Hepatocyte (in vitro differentiated cells): ENCODE measurements around the gene ADAM10. TPM values are rescaled to one million over a fixed set of nuclear protein-coding genes. Genes with fewer than 3 reads are reported as not detected.
A peak's percentile ranks its signal among the peaks of the same experiment; 100 is the strongest.

Experiments
- DNase-seq: peaks from one replicate; pipeline ENCODE4 v3.0.0-alpha.2; 2016; ENCODE audit warnings: low spot score
- H2AFZ ChIP-seq: fragments of 200-600 bp; sonication (generic); 2 replicates; pipeline ENCODE4 v1.6.0; 2016; ENCODE audit warnings: antibody characterized with exemption, mild to moderate bottlenecking
- H3K27ac ChIP-seq: fragments of 200-600 bp; sonication (generic); 2 replicates; pipeline ENCODE4 v1.5.1; 2016; ENCODE audit warnings: mild to moderate bottlenecking
- H3K27me3 ChIP-seq: fragments of 200-600 bp; sonication (generic); 2 replicates; pipeline ENCODE4 v1.6.1; 2016
- H3K36me3 ChIP-seq: fragments of 200-600 bp; sonication (generic); replicated peaks from 2 replicates; pipeline ENCODE4 v1.5.1; 2016; ENCODE audit warnings: low read depth; ENCODE audit not compliant: insufficient read depth
- H3K4me1 ChIP-seq: fragments of 200-600 bp; sonication (generic); 2 replicates; pipeline ENCODE4 v1.5.1; 2016; ENCODE audit warnings: mild to moderate bottlenecking, moderate library complexity; ENCODE audit not compliant: insufficient read depth
- H3K4me2 ChIP-seq: fragments of 200-600 bp; sonication (generic); 2 replicates; pipeline ENCODE4 v1.6.0; 2016
- H3K4me3 ChIP-seq: fragments of 200-600 bp; sonication (generic); 2 replicates; pipeline ENCODE4 v1.5.1; 2016; ENCODE audit warnings: mild to moderate bottlenecking
- H3K79me2 ChIP-seq: fragments of 200-600 bp; sonication (generic); 2 replicates; pipeline ENCODE4 v1.6.0; 2017; ENCODE audit warnings: mild to moderate bottlenecking
- H3K9me2 ChIP-seq: fragments of 200-600 bp; sonication (generic); replicated peaks from 2 replicates; pipeline ENCODE4 v1.6.0; 2017; ENCODE audit warnings: mild to moderate bottlenecking; ENCODE audit not compliant: insufficient read depth
- H3K9me3 ChIP-seq: fragments of 200-600 bp; sonication (generic); 2 replicates; pipeline ENCODE4 v1.5.1; 2016; ENCODE audit warnings: low read depth, mild to moderate bottlenecking
- H4K20me1 ChIP-seq: fragments of 200-600 bp; sonication (generic); 2 replicates; pipeline ENCODE4 v1.6.0; 2016; ENCODE audit warnings: mild to moderate bottlenecking; ENCODE audit not compliant: insufficient read depth, poor library complexity, severe bottlenecking
- EZH2 ChIP-seq: fragments of 200-600 bp; sonication (generic); IDR thresholded peaks from 2 replicates; pipeline ENCODE4 v1.6.1; 2016; ENCODE audit warnings: antibody characterized with exemption, mild to moderate bottlenecking, borderline replicate concordance
- EZH2phosphoT487 ChIP-seq: fragments of 200-600 bp; sonication (generic); IDR thresholded peaks from one replicate; pipeline ENCODE4 v1.6.1; 2018; ENCODE audit warnings: antibody characterized with exemption, mild to moderate bottlenecking, low read depth, moderate library complexity; ENCODE audit not compliant: unreplicated experiment, severe bottlenecking
- WGBS: methylation state at CpG from one replicate; pipeline ENCODE4 v1.1.6; 2016; ENCODE audit warnings: low lambda C conversion rate; ENCODE audit errors: missing lambda C conversion rate; 5-methylcytosine and 5-hydroxymethylcytosine counted together
- polyA plus RNA-seq: library from polyadenylated mRNA; unstranded; fragments of >200 nt; fragmentation: Nextera tagmentation; extraction: Ambion mirVana; gene quantifications from 2 replicates; pipeline ENCODE4 v1.2.1, GENCODE V29; 2016
- total RNA-seq: library from RNA; depleted of rRNA; stranded (reverse); fragments of >200 nt; gene quantifications from 2 replicates; pipeline ENCODE4 v1.2.3, GENCODE V29; 2014
- TF ChIP-seq, protein P1 (sequence below): fragments of 200-600 bp; sonication (generic); IDR thresholded peaks from 2 replicates; pipeline ENCODE4 v1.5.1; 2016; ENCODE audit warnings: antibody characterized with exemption, mild to moderate bottlenecking; ENCODE audit not compliant: poor library complexity

Gene ADAM10
- total and polyA plus RNA-seq, 2 experiments from 2014 or later, result 112 to 163 TPM

DNA sequence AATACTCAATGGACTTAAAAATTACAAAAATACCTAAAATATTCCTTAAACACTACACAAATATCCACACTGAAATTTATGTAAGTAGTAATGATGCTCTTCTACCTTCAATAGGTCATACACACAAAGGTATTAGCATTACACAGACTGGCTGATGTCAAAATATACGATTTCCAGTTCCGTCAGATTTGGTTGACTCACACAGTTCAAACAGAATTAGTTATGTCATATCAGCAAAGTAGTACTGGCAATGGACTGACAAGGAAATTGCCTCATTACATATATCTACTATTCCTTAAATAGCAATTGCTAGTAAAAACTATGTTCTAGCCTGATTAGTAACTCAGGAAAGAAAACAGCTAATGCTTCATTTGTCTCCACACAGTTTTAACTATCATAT is 70.8 kb downstream of the ADAM10 start:
- 77% methylated on average over 2 of the region's 2 CpGs for WGBS
- no peak for DNase-seq
- H3K36me3 ChIP-seq, result no peaks in the 10 kb centered on the region

DNA sequence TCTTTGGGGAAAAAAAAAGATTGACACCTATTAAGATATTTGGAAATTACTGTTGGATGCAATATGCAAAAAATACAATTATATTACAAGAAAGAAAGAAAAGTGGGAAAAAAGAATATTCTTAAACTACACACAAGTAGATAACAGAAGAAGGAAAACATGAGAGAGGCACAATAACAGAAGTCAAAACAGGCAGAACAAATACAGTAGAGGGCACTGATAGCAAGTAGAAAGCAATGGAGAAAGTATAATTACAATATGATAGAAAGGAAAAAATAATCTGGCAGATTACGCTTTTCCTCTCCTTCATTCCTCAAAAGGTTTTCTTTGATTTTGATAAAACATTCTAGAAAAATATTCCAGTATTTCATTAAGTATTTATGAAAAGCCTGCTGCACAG is 72.1 kb downstream of the ADAM10 start:
- H3K27ac ChIP-seq, result no peak overlapping the region
- no peak for DNase-seq
- H3K79me2 ChIP-seq, result peaks cover 46% of the 10 kb centered on the region
- H3K4me2 ChIP-seq, result no peak overlapping the region
- TF ChIP-seq, protein P1, sequence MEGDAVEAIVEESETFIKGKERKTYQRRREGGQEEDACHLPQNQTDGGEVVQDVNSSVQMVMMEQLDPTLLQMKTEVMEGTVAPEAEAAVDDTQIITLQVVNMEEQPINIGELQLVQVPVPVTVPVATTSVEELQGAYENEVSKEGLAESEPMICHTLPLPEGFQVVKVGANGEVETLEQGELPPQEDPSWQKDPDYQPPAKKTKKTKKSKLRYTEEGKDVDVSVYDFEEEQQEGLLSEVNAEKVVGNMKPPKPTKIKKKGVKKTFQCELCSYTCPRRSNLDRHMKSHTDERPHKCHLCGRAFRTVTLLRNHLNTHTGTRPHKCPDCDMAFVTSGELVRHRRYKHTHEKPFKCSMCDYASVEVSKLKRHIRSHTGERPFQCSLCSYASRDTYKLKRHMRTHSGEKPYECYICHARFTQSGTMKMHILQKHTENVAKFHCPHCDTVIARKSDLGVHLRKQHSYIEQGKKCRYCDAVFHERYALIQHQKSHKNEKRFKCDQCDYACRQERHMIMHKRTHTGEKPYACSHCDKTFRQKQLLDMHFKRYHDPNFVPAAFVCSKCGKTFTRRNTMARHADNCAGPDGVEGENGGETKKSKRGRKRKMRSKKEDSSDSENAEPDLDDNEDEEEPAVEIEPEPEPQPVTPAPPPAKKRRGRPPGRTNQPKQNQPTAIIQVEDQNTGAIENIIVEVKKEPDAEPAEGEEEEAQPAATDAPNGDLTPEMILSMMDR, result peak; percentile 19
- no peak for TF ChIP-seq EZH2phosphoT487
- no peak for TF ChIP-seq EZH2
- H4K20me1 ChIP-seq, result no peaks in the 10 kb centered on the region
- H3K4me3 ChIP-seq, result no peak overlapping the region
- 98% methylated on average over 1 of the region's 1 CpG for WGBS
- H3K36me3 ChIP-seq, result no peaks in the 10 kb centered on the region
- no peaks in the 10 kb centered on the region for H3K9me3 ChIP-seq
- no peaks in the 10 kb centered on the region for H3K9me2 ChIP-seq
- H3K27me3 ChIP-seq, result no peaks in the 10 kb centered on the region
- H2AFZ ChIP-seq, result no peak overlapping the region
- no peaks in the 10 kb centered on the region for H3K4me1 ChIP-seq

More for the DNA sequence above, 70.8 kb downstream of the ADAM10 start:
- H3K4me2 ChIP-seq, result no peak overlapping the region
- no peaks in the 10 kb centered on the region for H3K4me1 ChIP-seq
- H3K27me3 ChIP-seq, result no peaks in the 10 kb centered on the region
- H4K20me1 ChIP-seq, result no peaks in the 10 kb centered on the region
- no peaks in the 10 kb centered on the region for H3K9me2 ChIP-seq
- H3K79me2 ChIP-seq, result peaks cover 58% of the 10 kb centered on the region
- H3K27ac ChIP-seq, result no peak overlapping the region
- TF ChIP-seq EZH2phosphoT487 (no peak), EZH2 (no peak)
- TF ChIP-seq, protein P1, result no peak
- H3K4me3 ChIP-seq, result no peak overlapping the region
- H2AFZ ChIP-seq, result no peak overlapping the region
- H3K9me3 ChIP-seq, result no peaks in the 10 kb centered on the region

DNA sequence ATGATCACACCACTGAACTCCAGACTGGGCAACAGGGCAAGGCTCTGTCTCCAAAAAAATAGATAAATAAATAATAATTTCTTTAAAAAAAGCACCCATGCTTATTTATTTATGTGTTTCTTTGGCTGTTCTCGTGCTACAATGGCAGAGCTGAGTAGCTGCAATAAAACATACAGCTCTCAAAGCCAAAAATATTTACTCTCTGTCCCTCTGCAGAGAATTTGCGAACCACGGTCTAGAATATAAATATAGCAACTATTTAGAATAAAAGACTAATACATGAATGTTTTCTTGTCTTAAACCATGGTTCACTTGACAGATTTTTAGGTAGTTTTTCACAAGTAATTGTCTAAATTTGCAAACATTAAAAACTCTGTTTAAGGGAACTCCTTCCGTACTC is 72.7 kb downstream of the ADAM10 start:
- Histone ChIP-seq H3K9me3 (no peaks in the 10 kb centered on the region), H3K9me2 (no peaks in the 10 kb centered on the region), H3K36me3 (no peaks in the 10 kb centered on the region), H3K4me2 (no peak overlapping the region), H3K27ac (no peak overlapping the region), H3K4me3 (no peak overlapping the region), H3K27me3 (no peaks in the 10 kb centered on the region), H3K4me1 (no peaks in the 10 kb centered on the region), H3K79me2 (peaks cover 41% of the 10 kb centered on the region), H2AFZ (no peak overlapping the region), H4K20me1 (no peaks in the 10 kb centered on the region)
- no peak for DNase-seq
- TF ChIP-seq EZH2phosphoT487, result no peak
- TF ChIP-seq EZH2, result no peak
- TF ChIP-seq, protein P1, result no peak
- WGBS, result 92% methylated on average over 4 of the region's 4 CpGs

DNA sequence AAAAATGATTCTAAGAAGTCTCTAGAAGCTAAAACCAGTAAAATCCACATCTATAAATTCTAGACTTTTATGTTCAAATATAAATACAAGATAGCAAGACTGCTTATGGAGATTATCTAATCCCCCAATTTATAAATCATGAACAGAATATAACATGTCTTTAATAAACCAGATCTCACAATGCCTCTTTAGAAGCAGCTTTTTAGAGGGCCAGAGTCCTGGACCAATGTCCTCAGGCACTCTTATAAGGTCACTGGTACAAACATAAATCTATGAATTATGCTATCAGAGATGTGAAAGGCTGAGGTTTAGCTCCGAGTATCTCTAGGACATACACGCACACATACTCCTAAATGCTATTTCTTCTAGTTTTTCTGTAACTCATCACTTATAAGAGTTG is 78.3 kb downstream of the ADAM10 start:
- WGBS, result 93% methylated on average over 2 of the region's 2 CpGs
- no peaks in the 10 kb centered on the region for H3K36me3 ChIP-seq
- H3K4me1 ChIP-seq, result no peaks in the 10 kb centered on the region
- no peaks in the 10 kb centered on the region for H4K20me1 ChIP-seq
- H3K27ac ChIP-seq, result no peak overlapping the region
- no peaks in the 10 kb centered on the region for H3K9me3 ChIP-seq
- no peaks in the 10 kb centered on the region for H3K27me3 ChIP-seq
- H2AFZ ChIP-seq, result no peak overlapping the region
- H3K9me2 ChIP-seq, result no peaks in the 10 kb centered on the region
- TF ChIP-seq EZH2, result no peak
- TF ChIP-seq EZH2phosphoT487, result no peak
- TF ChIP-seq, protein P1, result no peak
- H3K4me2 ChIP-seq, result no peak overlapping the region
- peaks cover 28% of the 10 kb centered on the region for H3K79me2 ChIP-seq
- DNase-seq, result no peak
- no peak overlapping the region for H3K4me3 ChIP-seq
